Omental fat pad (tissue), 4 donors: ENCODE data around the gene QSOX1. TPM values are rescaled to one million over a fixed set of nuclear protein-coding genes. Genes with fewer than 3 reads are reported as not detected.

Experiments used
- ATAC-seq: fragments of 150-250 bp; one replicate; pipeline ENCODE4 v1.9.1; 2016; ENCODE audit warnings: mild to moderate bottlenecking, moderate library complexity; ENCODE audit not compliant: low FRiP score
- DNase-seq: peaks from one replicate; pipeline ENCODE4 v3.0.0-alpha.2; 2019; ENCODE audit warnings: low spot score
- total RNA-seq, 4 donors: library from RNA; depleted of rRNA; stranded (reverse); fragments of >200 nt; gene quantifications; one replicate each; pipeline ENCODE4 v1.1.0, GENCODE V29; 2016
- TF ChIP-seq, protein P1 (sequence below), 3 donors: fragments of 450-650 bp; IDR thresholded peaks; one replicate each; pipeline ENCODE4 v1.5.1; 2016 to 2017; ENCODE audit warnings: antibody characterized with exemption in 3 of 3, mild to moderate bottlenecking in 3 of 3, moderate library complexity in 2 of 3

QSOX1 gene
- total RNA-seq, 4 donors from 2014 or later = 90.1 to 130 (median 98.4) TPM

DNA sequence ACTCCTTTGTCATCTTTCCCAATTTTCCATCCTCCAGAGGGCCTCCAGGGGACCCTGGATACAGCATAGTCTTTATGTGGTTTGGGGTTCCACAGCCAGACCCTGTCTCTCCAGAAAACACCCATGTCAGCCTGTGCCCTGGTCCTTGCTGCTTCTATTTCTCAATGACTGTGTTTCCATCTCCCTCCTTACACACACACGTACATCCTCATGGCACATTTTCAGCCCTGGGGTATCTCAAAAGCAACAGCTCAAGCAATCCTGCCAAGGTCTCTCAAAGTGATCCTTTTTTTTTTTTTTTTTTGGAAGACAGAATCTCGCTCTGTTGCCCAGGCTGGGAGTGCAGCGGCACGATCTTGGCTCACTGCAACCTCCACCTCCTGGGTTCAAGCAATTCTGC lies 22.3 kb downstream of the QSOX1 start:
- ATAC-seq = no peak
- TF ChIP-seq, protein P1, sequence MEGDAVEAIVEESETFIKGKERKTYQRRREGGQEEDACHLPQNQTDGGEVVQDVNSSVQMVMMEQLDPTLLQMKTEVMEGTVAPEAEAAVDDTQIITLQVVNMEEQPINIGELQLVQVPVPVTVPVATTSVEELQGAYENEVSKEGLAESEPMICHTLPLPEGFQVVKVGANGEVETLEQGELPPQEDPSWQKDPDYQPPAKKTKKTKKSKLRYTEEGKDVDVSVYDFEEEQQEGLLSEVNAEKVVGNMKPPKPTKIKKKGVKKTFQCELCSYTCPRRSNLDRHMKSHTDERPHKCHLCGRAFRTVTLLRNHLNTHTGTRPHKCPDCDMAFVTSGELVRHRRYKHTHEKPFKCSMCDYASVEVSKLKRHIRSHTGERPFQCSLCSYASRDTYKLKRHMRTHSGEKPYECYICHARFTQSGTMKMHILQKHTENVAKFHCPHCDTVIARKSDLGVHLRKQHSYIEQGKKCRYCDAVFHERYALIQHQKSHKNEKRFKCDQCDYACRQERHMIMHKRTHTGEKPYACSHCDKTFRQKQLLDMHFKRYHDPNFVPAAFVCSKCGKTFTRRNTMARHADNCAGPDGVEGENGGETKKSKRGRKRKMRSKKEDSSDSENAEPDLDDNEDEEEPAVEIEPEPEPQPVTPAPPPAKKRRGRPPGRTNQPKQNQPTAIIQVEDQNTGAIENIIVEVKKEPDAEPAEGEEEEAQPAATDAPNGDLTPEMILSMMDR (IDR thresholded peaks at IDR 0.05) = no peak
- DNase-seq = no peak

DNA sequence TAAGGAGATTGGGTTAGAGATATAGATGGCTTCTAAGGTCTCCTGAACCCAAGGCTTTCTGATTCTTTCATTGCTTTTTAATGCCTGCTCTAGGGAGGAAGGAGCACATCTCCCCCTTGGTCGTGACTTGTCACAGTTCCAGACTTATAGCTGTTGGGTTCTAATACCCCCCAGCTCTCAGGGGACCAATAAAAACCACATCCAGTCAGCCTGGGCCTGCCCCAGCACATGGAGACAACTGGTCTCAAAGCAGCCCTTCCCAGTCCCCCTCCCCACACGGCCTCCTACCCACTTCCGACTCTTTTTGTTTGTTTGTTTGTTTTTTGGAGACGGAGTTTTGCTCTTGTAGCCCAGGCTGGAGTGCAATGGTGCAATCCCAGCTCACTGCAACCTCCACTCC lies 23.3 kb downstream of the QSOX1 start:
- DNase-seq = no peak
- TF ChIP-seq, protein P1 (IDR thresholded peaks at IDR 0.05) = no peak
- ATAC-seq = no peak

DNA sequence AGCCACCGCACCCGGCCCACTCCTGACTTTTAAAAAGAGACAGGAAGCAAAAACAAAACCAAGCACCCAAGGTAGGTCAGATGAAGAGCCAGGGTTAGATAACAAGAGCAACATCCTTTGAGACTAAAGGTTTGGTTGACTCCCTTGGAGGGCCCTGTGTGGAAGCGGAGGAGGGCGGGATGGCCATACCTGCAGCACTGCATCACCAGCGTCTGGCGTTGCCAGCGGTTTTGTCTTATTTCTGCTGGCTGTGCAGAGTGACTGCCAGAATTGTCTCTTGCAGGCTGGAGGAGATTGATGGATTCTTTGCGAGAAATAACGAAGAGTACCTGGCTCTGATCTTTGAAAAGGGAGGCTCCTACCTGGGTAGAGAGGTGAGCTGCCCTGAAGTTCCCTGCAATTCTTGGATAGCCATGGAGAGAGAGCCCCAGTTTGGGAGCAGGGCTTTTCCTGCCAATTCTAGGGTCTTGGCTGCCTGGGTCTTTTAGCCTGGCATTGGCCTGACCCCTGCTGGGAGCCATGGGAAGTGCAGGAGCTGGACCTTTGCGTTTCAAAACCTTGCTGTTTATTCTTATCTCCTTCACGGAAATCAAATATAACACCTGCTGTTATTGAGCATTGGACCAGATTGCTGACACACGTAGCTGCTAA lies 24.0 kb downstream of the QSOX1 start:
- TF ChIP-seq, protein P1 (IDR thresholded peaks at IDR 0.05) = peak in 2 of 3 donors; percentile 57 to 68
- DNase-seq = peak; percentile 71
- peak; percentile 79 for ATAC-seq

DNA sequence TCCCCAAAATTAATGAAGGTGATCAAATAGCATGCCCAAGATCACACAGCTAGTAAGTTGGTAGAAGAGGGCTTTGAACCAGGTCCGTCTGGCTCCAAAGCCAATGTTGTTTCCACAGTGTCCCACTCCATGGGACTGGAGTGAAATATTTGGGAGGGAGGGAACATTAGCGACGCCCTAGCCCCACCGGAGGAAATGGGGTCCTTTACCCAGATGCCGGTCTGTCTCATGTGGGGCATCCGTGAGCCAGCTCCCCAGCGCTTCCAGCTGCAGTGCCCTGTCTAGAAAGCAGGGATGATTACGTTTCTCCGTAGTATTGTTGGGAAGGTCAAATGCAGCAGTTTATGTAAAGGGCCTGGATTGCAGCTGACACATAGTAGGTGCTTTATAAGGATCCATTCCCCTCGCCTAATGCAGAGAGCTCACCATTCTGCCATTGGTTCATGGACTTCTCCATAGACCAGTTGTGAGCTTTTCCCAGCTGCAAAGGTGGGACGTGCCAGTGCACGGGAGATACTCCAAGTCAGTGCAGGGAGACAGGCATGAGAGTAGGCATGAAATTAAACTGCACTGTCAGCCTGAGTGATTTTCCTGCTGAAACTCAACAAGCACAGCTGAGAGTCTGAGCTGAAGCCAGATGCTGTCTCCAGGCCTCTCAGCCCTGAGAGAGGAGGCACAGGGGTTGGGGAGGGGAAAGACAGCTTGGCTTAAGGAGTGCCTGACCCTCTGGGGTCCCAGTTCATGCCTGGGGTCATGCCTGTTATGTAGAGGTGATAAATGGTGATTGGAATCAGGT lies 24.7 kb downstream of the QSOX1 start:
- TF ChIP-seq, protein P1 (IDR thresholded peaks at IDR 0.05) = no peak
- no peak for DNase-seq
- ATAC-seq = no peak

DNA sequence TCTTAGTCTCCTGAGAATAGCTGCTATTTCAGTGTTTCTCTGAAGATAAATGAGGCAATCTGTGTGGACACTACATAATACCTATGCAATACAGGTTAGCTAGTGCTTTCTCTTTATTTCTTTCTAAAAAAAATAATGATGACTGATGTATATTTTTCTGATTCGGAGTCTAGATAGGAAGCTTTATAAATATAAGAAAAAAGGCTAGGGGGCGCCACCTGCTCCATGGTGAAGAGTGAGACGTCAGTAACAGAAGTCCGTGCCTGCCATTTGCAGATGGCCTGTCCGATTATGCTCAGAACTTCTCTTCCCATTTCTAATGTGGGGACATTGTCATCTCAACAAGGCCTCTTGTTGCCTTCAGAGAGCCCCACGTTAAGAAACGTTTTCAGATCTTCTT lies 26.4 kb downstream of the QSOX1 start:
- DNase-seq (no peak), ATAC-seq (no peak)
- TF ChIP-seq, protein P1 (IDR thresholded peaks at IDR 0.05) = no peak

DNA sequence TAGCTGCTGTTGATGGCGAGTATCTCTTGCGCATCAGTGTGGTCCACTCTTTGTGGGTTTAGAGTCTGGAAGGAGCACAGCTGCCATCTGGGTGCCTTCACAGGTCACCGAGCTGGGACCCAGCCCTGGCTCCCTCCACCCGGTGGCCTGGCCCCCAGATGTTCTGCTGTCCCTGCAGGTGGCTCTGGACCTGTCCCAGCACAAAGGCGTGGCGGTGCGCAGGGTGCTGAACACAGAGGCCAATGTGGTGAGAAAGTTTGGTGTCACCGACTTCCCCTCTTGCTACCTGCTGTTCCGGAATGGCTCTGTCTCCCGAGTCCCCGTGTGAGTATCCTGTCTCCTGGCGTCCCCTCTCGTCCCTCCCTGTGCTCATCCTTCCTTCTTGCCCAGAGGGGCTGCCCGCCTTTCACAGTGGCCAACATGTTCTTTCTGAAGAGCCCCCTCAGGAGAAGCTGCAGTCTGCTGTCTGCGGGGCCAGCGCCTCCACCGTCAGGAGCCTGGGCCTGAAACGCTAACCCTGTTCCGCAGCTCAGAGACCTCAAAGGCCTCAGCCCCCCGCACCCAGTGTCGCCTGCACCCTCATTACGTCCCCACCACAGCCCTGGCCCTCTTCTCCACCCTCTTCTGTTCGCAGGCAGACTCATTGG lies 27.4 kb downstream of the QSOX1 start:
- ATAC-seq (no peak), DNase-seq (no peak)
- TF ChIP-seq, protein P1 (IDR thresholded peaks at IDR 0.05) = no peak
